Epidermal melanocyte (primary cell): Measurements from ENCODE around the gene STX16.

Experiments
- DNase-seq: peaks from one replicate; pipeline ENCODE4 v3.0.0; 2011; ENCODE audit warnings: low spot score; ENCODE audit not compliant: insufficient read length

Gene STX16

DNA sequence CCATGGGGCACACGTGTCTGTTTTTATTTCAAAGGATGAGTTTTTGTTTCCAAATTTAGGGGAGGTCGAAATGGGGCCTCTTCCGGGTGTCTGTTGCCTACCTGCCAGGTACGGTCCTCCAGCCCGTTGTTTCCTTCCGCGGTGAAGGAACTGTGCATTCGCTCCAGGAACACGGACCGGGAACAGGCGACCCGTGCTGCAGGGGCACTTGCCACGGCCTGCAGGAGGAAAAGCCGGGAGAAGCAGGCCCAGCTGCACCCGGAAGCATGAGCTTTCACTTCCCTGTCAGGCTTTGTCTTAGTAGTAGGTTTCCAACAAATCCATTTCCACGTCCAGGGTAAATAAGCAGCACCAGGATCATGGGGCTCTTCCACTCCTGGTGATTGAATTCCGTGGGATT lies 24.6 kb downstream of the STX16 start:
- no peak for DNase-seq

GRCh38 chr20:58676161-58676560 lies 25.1 kb downstream of the STX16 start:
- DNase-seq, result no peak

- no peak for DNase-seq
These were observed 26.1 kb downstream of the STX16 start for GRCh38 chr20:58677079-58677604.

- no peak for DNase-seq
These were observed 26.7 kb downstream of the STX16 start for GRCh38 chr20:58677808-58678207.

- DNase-seq, result no peak
These were observed 27.7 kb downstream of the STX16 start for GRCh38 chr20:58678806-58679205.

- no peak for DNase-seq
These were observed 31.8 kb downstream of the STX16 start for GRCh38 chr20:58682656-58683531.

DNA sequence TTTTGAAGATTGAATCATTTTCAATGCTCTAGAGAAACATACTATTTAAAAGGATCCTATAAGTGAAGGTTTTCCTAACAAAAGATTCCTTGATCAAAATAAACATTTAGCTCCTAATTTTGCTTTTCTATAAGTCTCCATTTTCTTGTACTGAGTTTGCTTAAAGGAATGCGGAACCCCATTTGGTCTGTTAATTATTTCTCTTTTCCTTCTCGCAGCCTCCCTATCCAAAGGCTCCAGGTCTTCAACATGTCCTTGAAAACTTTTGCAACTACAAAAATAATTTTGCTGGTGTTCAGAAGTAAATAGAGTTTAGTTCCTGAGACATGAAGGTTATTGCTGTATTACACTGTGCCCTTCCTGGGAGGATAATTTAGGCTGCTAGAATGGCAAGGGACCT lies 33.2 kb downstream of the STX16 start:
- no peak for DNase-seq

- DNase-seq, result no peak
These were observed 34.9 kb downstream of the STX16 start for GRCh38 chr20:58685988-58686387.

- no peak for DNase-seq
These were observed 37.3 kb downstream of the STX16 start for GRCh38 chr20:58688414-58688813.

DNA sequence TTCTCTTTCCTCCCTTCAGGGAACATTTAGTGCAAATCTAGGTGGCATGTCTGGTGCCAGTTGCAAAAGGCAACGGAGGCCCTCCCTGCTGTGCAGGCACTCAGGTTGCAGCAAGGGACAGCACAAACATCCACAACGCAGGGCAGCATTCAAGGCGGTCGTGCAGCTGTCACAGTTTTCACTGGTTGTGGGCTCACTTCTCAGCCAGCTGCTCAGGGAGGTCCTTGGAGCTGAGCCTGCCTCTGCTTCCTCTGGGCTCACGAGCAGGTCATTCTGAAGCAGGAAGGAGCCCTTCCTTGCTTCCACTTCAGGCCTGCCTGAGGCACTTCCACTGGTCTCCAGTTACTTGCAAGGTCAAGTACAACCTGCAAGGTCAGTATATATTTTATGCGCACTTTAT lies 37.8 kb downstream of the STX16 start:
- no peak for DNase-seq

- no peak for DNase-seq
These were observed 39.5 kb downstream of the STX16 start for GRCh38 chr20:58690396-58691135.

- no peak for DNase-seq
These were observed 40.9 kb downstream of the STX16 start for GRCh38 chr20:58691773-58692578.

DNA sequence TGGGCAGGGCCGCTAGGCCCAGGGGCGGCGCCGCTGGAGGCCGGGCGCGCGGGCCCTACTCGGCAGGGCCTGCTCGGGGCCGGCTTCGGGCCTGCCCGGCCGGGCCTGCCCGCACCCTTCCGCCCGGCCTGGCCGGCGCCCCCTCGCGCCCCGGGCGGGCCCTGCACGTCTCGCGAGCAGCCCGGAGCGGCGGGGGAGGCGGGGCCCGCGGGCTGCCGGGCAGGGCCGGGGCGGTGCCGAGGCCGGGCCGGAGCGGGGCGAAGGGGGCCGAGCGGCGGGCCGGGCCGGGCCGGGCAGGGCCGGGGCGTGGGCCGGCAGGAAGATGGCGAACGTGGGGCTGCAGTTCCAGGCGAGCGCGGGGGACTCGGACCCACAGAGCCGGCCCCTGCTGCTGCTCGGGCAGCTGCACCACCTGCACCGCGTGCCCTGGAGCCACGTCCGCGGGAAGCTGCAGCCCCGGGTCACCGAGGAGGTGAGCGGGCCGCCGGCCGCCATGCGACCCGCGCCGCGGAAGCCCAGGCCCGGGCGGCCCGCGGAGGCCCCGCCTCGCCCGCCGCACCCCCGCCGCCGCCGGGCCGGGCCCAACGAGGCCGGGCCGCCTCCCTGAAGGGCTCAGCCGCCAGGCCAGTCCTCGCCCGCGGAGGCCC lies 41.6 kb downstream of the STX16 start, which contains the start of gene NPEPL1:
Gene NPEPL1, plus strand, starts transcription at position 222 of the 647 bp plus-strand sequence. Its CDS starts 101 bp downstream, at position 323.
- DNase-seq, result peak; percentile 86

DNA sequence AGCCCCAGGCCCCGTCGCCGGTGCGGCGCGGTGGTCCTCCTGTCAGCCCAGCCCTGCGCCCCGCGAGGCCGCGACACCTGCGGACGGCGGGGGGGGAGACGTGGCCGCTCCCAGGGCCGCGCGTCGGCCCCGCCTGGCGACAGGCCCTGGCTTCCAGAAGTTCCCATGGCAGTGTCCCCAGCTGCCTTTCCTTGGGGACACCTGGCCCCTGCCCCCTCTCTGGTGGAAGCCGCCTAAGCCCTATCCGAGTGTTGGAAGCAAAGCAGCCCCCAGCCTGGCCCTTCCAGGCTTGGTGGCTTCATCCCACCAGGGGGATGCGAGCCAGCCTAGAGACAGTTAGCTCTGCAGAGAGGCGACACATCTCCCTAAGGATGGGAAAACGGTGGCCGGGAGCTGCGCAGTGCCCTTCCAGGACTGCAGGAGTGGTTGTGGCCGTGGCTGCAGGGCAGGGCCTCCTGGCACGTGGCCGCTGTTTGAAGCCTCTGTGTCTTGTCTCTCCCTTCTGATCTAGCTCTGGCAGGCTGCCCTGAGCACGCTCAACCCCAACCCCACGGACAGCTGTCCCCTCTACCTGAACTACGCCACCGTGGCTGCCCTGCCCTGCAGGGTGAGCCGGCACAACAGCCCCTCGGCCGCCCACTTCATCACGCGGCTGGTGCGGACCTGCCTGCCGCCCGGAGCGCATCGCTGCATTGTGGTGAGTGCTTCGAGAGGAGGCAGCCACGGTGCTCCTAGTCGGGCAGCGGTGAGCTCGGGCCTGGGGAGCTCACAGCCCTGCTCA lies 42.3 kb downstream of the STX16 start:
- DNase-seq, result no peak

- no peak for DNase-seq
These were observed 43.4 kb downstream of the STX16 start for GRCh38 chr20:58694241-58695083.

DNA sequence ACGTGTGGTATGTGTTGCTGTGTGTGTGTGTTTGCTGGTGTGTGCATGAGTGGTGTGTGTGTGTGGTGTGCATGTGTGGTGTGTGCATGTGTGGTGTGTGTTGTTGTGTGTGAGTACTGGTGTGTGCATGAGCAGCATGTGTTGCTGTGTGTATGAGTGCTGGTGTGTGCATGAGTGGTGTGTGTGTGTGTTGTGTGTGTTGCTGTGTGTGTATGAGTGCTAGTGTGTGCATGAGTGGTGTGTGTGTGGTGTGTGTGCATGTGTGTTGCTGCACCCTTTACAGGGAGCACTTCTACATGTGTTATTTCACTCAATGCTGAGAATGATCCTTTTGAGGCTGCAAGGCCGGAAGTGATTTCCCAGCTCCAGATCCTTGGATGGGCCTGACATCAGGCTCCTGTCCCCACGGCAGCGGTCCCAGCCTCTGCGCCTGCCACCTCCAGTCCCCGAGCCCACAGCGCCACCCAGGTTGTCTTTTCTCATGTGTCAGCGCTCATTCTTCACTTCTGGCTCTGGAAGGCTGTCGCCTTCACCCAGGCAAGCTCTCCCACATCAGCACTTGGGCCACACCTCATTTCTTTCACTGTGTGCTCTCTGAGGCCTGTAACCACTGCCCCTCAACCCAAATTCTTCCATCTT lies 44.1 kb downstream of the STX16 start:
- DNase-seq, result no peak

GRCh38 chr20:58695895-58696375 lies 44.9 kb downstream of the STX16 start:
- no peak for DNase-seq

GRCh38 chr20:58696411-58696961 lies 45.4 kb downstream of the STX16 start:
- no peak for DNase-seq
